Measurements from ENCODE around the gene ERBB4. TPM values are rescaled to one million over a fixed set of nuclear protein-coding genes. Genes with fewer than 3 reads are reported as not detected.

The ERBB4 gene
- total RNA-seq, 1 donor from 2014 or later = 1.2 TPM

DNA sequence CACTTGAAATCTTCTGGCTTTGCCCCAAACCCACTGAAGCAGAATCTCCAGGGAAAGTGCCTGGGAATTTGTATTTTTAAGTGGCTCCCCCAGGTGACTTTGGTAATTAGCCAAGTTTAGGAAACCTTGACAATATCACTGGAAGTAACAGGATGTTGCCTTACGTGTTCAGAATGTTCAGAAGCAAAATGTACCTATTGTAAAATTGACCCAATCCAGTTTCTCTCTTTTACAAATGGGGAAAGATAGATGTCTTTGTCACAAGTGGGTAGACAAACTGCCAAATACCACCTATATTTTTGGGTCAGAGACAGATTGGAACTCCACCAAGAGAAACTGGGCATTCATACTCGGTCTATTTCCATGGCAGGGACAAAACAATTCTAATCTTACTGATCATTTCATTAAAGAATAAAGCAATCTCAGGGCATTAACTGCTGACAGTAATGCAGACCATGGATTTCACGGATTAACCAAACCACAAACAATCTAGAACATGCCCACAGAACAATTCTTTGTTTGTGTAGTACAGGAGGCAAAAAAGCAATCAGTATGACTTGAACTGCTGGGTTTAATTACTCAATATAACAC lies 255.8 kb downstream of the ERBB4 start:
- H3K36me3 ChIP-seq (ENCODE audit: insufficient read depth, low read length) = no peaks in the 10 kb centered on the region
- no peak overlapping the region for H3K27ac ChIP-seq (ENCODE audit: low read depth, low read length)
- no peaks in the 10 kb centered on the region for H3K79me2 ChIP-seq (ENCODE audit: insufficient read depth, low read length)
- no peaks in the 10 kb centered on the region for H3K9me3 ChIP-seq (ENCODE audit: insufficient read depth, low read depth, low read length)
- H3K4me3 ChIP-seq (ENCODE audit: insufficient read depth, low read depth, low read length) = no peak overlapping the region
- H3K9ac ChIP-seq (ENCODE audit: low read length) = no peak overlapping the region
- no peak overlapping the region for H3K4me2 ChIP-seq (ENCODE audit: low read length)
- no peak for TF ChIP-seq EZH2 (IDR thresholded peaks at IDR 0.05; ENCODE audit: insufficient read depth, low read length)
- TF ChIP-seq, protein P1, sequence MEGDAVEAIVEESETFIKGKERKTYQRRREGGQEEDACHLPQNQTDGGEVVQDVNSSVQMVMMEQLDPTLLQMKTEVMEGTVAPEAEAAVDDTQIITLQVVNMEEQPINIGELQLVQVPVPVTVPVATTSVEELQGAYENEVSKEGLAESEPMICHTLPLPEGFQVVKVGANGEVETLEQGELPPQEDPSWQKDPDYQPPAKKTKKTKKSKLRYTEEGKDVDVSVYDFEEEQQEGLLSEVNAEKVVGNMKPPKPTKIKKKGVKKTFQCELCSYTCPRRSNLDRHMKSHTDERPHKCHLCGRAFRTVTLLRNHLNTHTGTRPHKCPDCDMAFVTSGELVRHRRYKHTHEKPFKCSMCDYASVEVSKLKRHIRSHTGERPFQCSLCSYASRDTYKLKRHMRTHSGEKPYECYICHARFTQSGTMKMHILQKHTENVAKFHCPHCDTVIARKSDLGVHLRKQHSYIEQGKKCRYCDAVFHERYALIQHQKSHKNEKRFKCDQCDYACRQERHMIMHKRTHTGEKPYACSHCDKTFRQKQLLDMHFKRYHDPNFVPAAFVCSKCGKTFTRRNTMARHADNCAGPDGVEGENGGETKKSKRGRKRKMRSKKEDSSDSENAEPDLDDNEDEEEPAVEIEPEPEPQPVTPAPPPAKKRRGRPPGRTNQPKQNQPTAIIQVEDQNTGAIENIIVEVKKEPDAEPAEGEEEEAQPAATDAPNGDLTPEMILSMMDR (IDR thresholded peaks at IDR 0.05; ENCODE audit: insufficient read depth, low read depth, low read length) = no peak
- Mint-ChIP-seq H3K27me3 (ENCODE audit: low read depth, unreplicated experiment) (no peaks in the 10 kb centered on the region), H3K4me1 (ENCODE audit: low read depth, unreplicated experiment) (peaks cover 10% of the 10 kb centered on the region), H3K4me3 (ENCODE audit: unreplicated experiment) (no peak overlapping the region), H3K9me3 (ENCODE audit: unreplicated experiment) (no peaks in the 10 kb centered on the region), H3K27ac (ENCODE audit: unreplicated experiment) (no peak overlapping the region), H3K36me3 (ENCODE audit: low read depth, unreplicated experiment) (no peaks in the 10 kb centered on the region)
- no peak overlapping the region for H2AFZ ChIP-seq (ENCODE audit: low read depth, low read length)
- FAIRE-seq = no peak
- H3K4me1 ChIP-seq (ENCODE audit: insufficient read depth, low read length) = no peaks in the 10 kb centered on the region
- no peaks in the 10 kb centered on the region for H3K27me3 ChIP-seq (ENCODE audit: insufficient read depth, low read length)
- no peaks in the 10 kb centered on the region for H4K20me1 ChIP-seq (ENCODE audit: insufficient read depth, low read length)
- DNase-seq (ENCODE audit: low read depth) = peak; percentile 2

DNA sequence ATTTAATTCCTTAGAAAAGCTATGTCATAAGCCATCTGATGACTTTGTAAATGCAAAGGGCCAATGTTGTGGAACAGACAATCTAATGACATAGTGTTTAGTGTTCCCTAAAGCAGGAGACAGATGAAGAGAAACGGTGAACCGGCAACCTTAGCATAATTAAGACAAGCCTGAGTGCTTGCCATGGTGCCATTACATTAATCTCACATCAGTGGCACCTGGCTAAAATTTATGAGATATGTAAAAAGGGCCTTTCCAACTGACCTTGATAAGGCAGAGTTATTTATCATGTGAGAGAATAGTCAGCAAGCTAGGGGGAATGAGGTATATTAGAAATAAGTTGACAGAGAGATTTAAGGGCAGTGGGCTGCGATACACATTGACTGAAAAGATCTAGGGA lies 261.8 kb downstream of the ERBB4 start:
- Histone ChIP-seq H3K4me2 (ENCODE audit: low read length) (no peak overlapping the region), H3K9me3 (ENCODE audit: insufficient read depth, low read depth, low read length) (no peaks in the 10 kb centered on the region), H3K36me3 (ENCODE audit: insufficient read depth, low read length) (no peaks in the 10 kb centered on the region), H3K27ac (ENCODE audit: low read depth, low read length) (no peak overlapping the region), H3K9ac (ENCODE audit: low read length) (no peak overlapping the region), H2AFZ (ENCODE audit: low read depth, low read length) (no peak overlapping the region), H3K4me1 (ENCODE audit: insufficient read depth, low read length) (no peaks in the 10 kb centered on the region), H3K79me2 (ENCODE audit: insufficient read depth, low read length) (no peaks in the 10 kb centered on the region), H3K4me3 (ENCODE audit: insufficient read depth, low read depth, low read length) (no peak overlapping the region), H4K20me1 (ENCODE audit: insufficient read depth, low read length) (no peaks in the 10 kb centered on the region), H3K27me3 (ENCODE audit: insufficient read depth, low read length) (no peaks in the 10 kb centered on the region)
- no peak for TF ChIP-seq EZH2 (IDR thresholded peaks at IDR 0.05; ENCODE audit: insufficient read depth, low read length)
- TF ChIP-seq, protein P1 (IDR thresholded peaks at IDR 0.05; ENCODE audit: insufficient read depth, low read depth, low read length) = no peak
- Mint-ChIP-seq H3K9me3 (ENCODE audit: unreplicated experiment) (no peaks in the 10 kb centered on the region), H3K4me3 (ENCODE audit: unreplicated experiment) (no peak overlapping the region), H3K27ac (ENCODE audit: unreplicated experiment) (no peak overlapping the region), H3K27me3 (ENCODE audit: low read depth, unreplicated experiment) (no peaks in the 10 kb centered on the region), H3K36me3 (ENCODE audit: low read depth, unreplicated experiment) (no peaks in the 10 kb centered on the region), H3K4me1 (ENCODE audit: low read depth, unreplicated experiment) (peaks cover 10% of the 10 kb centered on the region)
- no peak for FAIRE-seq
- DNase-seq (ENCODE audit: low read depth) = no peak

DNA sequence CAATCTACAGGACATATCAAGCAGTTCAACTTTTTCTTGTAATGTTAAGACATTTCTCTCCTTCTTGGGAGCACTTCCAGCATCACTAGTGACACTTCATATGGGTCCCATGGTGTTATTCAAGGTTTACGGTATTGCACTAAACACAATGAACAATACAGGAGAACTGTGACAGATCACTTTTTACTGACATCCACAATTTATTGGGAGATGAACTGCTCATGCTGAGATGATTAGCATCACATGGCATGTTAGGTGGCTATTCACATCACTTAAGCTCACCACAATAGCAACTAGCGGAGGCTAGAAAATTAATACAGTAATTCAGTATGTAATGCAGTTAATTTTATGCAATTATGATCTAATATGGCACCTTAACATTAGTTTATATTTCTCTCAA lies 264.4 kb downstream of the ERBB4 start:
- H3K9ac ChIP-seq (ENCODE audit: low read length) = no peak overlapping the region
- H3K27me3 Mint-ChIP-seq (ENCODE audit: low read depth, unreplicated experiment) = no peaks in the 10 kb centered on the region

More for the DNA sequence above, 264.4 kb downstream of the ERBB4 start:
- Mint-ChIP-seq H3K36me3 (ENCODE audit: low read depth, unreplicated experiment) (no peaks in the 10 kb centered on the region), H3K9me3 (ENCODE audit: unreplicated experiment) (no peaks in the 10 kb centered on the region), H3K4me3 (ENCODE audit: unreplicated experiment) (no peak overlapping the region), H3K4me1 (ENCODE audit: low read depth, unreplicated experiment) (no peaks in the 10 kb centered on the region), H3K27ac (ENCODE audit: unreplicated experiment) (no peak overlapping the region)
- FAIRE-seq (no peak), DNase-seq (ENCODE audit: low read depth) (no peak)
- no peaks in the 10 kb centered on the region for H3K4me1 ChIP-seq (ENCODE audit: insufficient read depth, low read length)
- no peak overlapping the region for H2AFZ ChIP-seq (ENCODE audit: low read depth, low read length)
- H3K4me2 ChIP-seq (ENCODE audit: low read length) = no peak overlapping the region
- H4K20me1 ChIP-seq (ENCODE audit: insufficient read depth, low read length) = no peaks in the 10 kb centered on the region
- no peaks in the 10 kb centered on the region for H3K9me3 ChIP-seq (ENCODE audit: insufficient read depth, low read depth, low read length)
- H3K4me3 ChIP-seq (ENCODE audit: insufficient read depth, low read depth, low read length) = no peak overlapping the region
- H3K36me3 ChIP-seq (ENCODE audit: insufficient read depth, low read length) = no peaks in the 10 kb centered on the region
- H3K27ac ChIP-seq (ENCODE audit: low read depth, low read length) = no peak overlapping the region
- no peaks in the 10 kb centered on the region for H3K79me2 ChIP-seq (ENCODE audit: insufficient read depth, low read length)
- no peaks in the 10 kb centered on the region for H3K27me3 ChIP-seq (ENCODE audit: insufficient read depth, low read length)
- TF ChIP-seq EZH2 (IDR thresholded peaks at IDR 0.05; ENCODE audit: insufficient read depth, low read length) = no peak
- TF ChIP-seq, protein P1 (IDR thresholded peaks at IDR 0.05; ENCODE audit: insufficient read depth, low read depth, low read length) = no peak

Measured in astrocyte (in vitro differentiated cells and primary cell).